Activated naive CD8-positive, alpha-beta T cell treated with anti-CD3 and anti-CD28 coated beads, Interleukin-2, amount 10 ng/mL, durations not matched to agents 7 days and 5 days (primary cell): ENCODE measurements around the gene PCBD1. TPM values are rescaled to one million over a fixed set of nuclear protein-coding genes. Genes with fewer than 3 reads are reported as not detected.
"Not testable (repeated sequence)": the region's sequence is repeated elsewhere in the genome, so short reads cannot be mapped to it uniquely, and the experiment has no call there.

Source experiments
- ATAC-seq: fragments of 150-1000 bp; cut with Tn5 transposase; one replicate; pipeline ENCODE4 v1.10.0; 2021; ENCODE audit warnings: low read depth, moderate library complexity
- POLR2A ChIA-PET: fragments of 350-600 bp; sonication (Branson Sonifier 250); formaldehyde crosslinking; loops from one replicate; lab custom pipeline; 2021; ENCODE audit warnings: antibody characterized with exemption; lab: Charles Lee
- DNase-seq: peaks from one replicate; pipeline ENCODE4 v3.0.0; 2021
- H3K27ac Mint-ChIP-seq: one replicate; pipeline ENCODE4 v1.8.0; 2022; ENCODE audit warnings: mild to moderate bottlenecking, mixed read lengths
- H3K27me3 Mint-ChIP-seq: one replicate; pipeline ENCODE4 v1.8.0; 2022; ENCODE audit warnings: mild to moderate bottlenecking, moderate library complexity, mixed read lengths
- H3K36me3 Mint-ChIP-seq: one replicate; pipeline ENCODE4 v1.8.0; 2021; ENCODE audit warnings: mild to moderate bottlenecking, mixed read lengths
- H3K4me1 Mint-ChIP-seq: one replicate; pipeline ENCODE4 v1.8.0; 2021; ENCODE audit warnings: mixed read lengths
- H3K4me3 Mint-ChIP-seq: one replicate; pipeline ENCODE4 v1.8.0; 2022; ENCODE audit warnings: mild to moderate bottlenecking, moderate library complexity, mixed read lengths
- H3K9me3 Mint-ChIP-seq: one replicate; pipeline ENCODE4 v1.8.0; 2021; ENCODE audit warnings: mixed read lengths
- total RNA-seq, 2 experiments: library from RNA; stranded (reverse); gene quantifications; one replicate each; pipeline ENCODE4 v1.2.3, GENCODE V29; 2021

PCBD1 gene
- total RNA-seq, 2 experiments from 2014 or later = 23.5 to 27.7 TPM

DNA sequence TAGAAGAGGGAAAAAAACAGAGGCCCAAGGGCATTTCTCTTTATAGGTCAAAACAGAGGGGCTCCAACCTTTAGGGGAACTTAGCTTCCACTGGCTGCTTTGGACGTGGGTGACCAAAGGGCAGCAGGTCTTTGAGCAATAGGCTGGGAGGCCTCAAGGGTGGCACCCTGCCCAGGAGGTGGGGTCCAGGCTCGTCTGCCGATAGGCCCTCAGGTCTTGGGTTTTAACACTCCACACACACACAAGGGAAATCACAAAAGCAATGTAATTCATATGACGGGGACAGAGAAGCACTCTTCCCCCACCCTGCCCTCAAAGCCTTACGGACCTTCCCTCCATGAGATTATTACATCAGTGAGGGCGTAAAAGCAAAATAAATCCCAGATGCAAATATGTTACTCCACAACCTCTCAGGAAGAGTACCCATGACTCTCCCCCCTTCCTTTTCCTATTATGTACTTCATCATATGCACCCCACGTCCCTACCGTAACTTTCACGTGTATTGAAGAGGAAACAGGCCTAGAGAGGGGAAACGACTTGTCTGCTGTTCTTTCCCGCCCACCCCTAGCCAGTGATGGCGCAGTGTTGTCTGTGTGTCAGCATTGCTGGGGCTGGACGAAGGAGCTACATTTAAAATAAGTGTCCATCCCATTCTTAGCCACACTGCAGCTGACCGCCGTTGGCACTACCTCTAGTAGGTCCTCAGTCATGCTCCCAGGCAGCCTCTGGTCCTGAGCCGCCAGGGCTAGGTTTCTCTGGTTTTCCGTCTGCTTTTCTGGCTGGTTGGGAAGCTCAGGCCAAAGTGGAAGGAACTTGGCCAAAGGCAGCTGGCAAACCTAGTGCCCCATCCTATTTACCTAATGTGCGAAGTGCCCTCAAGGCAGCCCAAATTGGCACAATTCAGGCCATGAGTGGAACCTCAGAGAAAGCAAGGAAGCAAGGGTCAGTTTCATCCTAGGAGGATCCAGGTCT is 2.1 kb downstream of the PCBD1 start:
- POLR2A ChIA-PET = interaction anchor here (0.6 kb wide), 1 partner anchor 1196 kb away, joined by 3 read pairs; no protein-coding TSS in a partner anchor
- H3K27ac Mint-ChIP-seq = no peak overlapping the region
- H3K4me3 Mint-ChIP-seq = no peak overlapping the region
- H3K4me1 Mint-ChIP-seq = peaks cover 16% of the 10 kb centered on the region
- no peaks in the 10 kb centered on the region for H3K27me3 Mint-ChIP-seq
- no peaks in the 10 kb centered on the region for H3K9me3 Mint-ChIP-seq
- ATAC-seq = no peak
- no peak for DNase-seq
- peaks cover 2% of the 10 kb centered on the region for H3K36me3 Mint-ChIP-seq

DNA sequence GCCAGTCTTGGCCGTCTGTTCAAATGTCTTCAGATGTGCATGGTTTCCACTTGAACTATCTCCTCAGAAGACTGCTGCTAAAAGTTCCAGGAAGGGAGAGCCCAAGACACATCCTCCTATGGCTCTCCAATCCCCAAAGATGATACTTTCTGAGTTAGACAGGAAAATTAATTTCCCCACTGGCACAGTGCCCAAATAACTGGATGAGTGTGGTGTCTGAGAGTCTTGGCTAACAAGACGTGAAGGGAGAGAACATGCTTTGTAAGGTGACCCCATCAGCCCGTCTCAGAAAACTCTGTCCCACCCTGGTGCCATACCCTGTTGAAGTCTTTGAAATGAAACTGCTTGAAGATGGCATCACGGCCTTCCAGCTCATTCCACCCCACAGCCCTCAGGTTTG is 2.9 kb downstream of the PCBD1 start:
- H3K4me3 Mint-ChIP-seq = no peak overlapping the region
- no peaks in the 10 kb centered on the region for H3K27me3 Mint-ChIP-seq
- POLR2A ChIA-PET = no interaction called here
- H3K9me3 Mint-ChIP-seq = no peaks in the 10 kb centered on the region
- no peak for ATAC-seq
- no peak overlapping the region for H3K27ac Mint-ChIP-seq
- H3K36me3 Mint-ChIP-seq = peaks cover 2% of the 10 kb centered on the region
- no peak for DNase-seq
- H3K4me1 Mint-ChIP-seq = peaks cover 16% of the 10 kb centered on the region

DNA sequence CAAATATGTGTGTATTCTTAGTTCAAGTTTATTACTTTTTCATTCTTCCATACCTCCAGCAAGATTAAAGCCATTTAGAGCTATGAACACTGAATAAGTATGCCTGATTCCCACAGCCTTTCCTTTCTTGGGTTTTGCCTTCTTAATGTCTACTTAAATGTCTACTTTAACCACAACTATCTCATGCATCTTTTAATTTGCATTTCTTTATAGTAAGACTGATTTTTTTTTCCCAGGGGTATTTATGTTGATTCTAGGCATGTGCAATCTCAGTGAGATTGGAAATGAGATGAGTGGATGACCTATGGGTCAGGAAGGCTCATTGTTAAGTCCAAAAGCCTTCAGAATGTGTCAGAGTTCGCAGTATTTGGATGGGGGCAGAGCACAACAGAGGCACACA is 3.6 kb downstream of the PCBD1 start:
- no peak overlapping the region for H3K27ac Mint-ChIP-seq
- no peaks in the 10 kb centered on the region for H3K9me3 Mint-ChIP-seq
- DNase-seq (no peak), ATAC-seq (no peak)
- no peak overlapping the region for H3K4me3 Mint-ChIP-seq
- H3K4me1 Mint-ChIP-seq = peaks cover 16% of the 10 kb centered on the region
- POLR2A ChIA-PET = no interaction called here
- peaks cover 2% of the 10 kb centered on the region for H3K36me3 Mint-ChIP-seq
- no peaks in the 10 kb centered on the region for H3K27me3 Mint-ChIP-seq

DNA sequence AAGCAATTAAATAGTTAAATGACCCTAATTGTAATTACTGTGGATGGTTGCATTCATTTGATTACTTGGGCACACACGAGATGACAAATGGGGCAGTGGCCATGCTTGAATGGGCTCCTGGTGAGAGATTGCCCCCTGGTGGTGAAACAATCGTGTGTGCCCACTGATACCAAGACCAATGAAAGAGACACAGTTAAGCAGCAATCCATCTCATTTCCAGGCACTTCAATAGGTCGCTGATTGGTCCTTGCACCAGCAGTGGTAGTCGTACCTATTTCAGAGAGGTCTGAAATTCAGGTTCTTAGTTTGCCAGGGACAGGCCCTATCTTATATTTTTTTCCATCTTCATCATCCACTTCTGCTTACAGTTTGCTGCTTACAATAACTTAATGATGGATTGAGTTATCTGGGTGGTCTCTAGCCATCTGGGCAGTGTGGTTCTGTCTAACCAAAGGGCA is 8.3 kb downstream of the PCBD1 start:
- H3K4me3 Mint-ChIP-seq = no peak overlapping the region
- peak; percentile 54 for DNase-seq
- H3K27me3 Mint-ChIP-seq = no peaks in the 10 kb centered on the region
- H3K9me3 Mint-ChIP-seq = no peaks in the 10 kb centered on the region
- peaks cover 2% of the 10 kb centered on the region for H3K36me3 Mint-ChIP-seq
- H3K4me1 Mint-ChIP-seq = peaks cover 2% of the 10 kb centered on the region
- POLR2A ChIA-PET = no interaction called here
- H3K27ac Mint-ChIP-seq = no peak overlapping the region
- peak; percentile 89 for ATAC-seq

DNA sequence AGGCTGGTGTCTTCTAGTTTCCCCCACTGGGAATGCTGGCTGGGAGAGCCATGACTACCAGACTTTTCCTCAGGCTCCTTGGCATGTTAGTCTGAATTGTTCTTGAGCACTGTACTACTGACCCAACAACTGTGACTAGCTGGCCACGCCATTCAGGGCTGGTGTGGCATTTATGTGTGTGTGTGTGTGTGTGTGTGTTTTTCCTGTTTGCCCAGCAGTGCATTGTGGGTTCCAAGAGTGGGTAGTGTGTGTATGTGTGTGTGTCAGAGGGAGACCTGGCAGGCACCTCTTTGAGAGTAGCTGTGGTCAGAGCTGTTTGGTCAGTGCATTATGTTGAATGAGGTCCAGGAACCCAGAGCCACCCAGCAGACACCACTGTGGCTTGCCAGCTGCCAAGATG is 9.2 kb downstream of the PCBD1 start:
- H3K4me3 Mint-ChIP-seq = no peak overlapping the region
- H3K27me3 Mint-ChIP-seq = no peaks in the 10 kb centered on the region
- H3K9me3 Mint-ChIP-seq = no peaks in the 10 kb centered on the region
- H3K36me3 Mint-ChIP-seq = peaks cover 2% of the 10 kb centered on the region
- DNase-seq (no peak), ATAC-seq (no peak)
- H3K27ac Mint-ChIP-seq = no peak overlapping the region
- POLR2A ChIA-PET = no interaction called here
- H3K4me1 Mint-ChIP-seq = peaks cover 2% of the 10 kb centered on the region

DNA sequence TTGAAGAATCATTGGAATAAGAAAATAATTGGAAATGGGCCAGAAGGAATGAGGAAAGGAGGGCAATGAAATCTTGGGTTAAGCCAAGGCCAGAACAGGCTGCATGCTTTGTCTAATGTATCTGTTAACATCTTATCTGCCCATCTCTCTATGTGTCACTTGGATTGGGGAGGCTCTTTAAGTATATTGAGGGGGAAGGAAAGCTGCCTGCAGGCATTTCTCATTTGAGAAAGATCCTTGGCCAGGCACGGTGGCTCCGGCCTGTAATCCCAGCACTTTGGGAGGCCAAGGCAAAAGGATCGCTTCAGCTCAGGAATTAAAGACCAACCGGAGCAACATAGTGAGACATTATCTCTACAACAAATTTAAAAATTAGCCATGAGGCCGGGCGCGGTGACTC is 14.3 kb downstream of the PCBD1 start:
- Mint-ChIP-seq H3K36me3 (no peaks in the 10 kb centered on the region), H3K27me3 (no peaks in the 10 kb centered on the region), H3K4me3 (no peak overlapping the region), H3K9me3 (no peaks in the 10 kb centered on the region), H3K27ac (no peak overlapping the region), H3K4me1 (no peaks in the 10 kb centered on the region)
- POLR2A ChIA-PET = no interaction called here
- ATAC-seq = no peak
- no peak for DNase-seq

DNA sequence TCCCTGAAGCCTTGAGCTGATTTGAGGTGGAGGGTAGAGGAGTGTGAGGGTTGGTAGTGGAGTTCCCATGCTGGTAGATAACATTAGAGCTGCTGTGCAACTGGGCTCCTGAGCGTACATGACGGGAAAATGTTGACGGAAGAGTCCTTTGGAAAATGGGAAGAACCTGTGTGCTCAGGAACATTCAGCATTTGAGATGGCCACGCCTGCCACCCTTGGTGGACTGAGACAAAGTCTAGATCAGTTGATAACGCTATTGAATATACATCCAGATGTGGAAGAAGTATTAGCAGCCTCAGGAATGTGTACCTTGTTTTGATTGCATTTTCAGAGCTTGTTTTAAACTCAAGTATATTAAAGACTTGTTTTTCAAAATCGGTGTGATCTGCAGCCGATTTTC is 16.1 kb downstream of the PCBD1 start:
- no peaks in the 10 kb centered on the region for H3K36me3 Mint-ChIP-seq
- POLR2A ChIA-PET = no interaction called here
- no peak overlapping the region for H3K27ac Mint-ChIP-seq
- no peak for ATAC-seq
- H3K4me1 Mint-ChIP-seq = no peaks in the 10 kb centered on the region
- no peaks in the 10 kb centered on the region for H3K27me3 Mint-ChIP-seq
- no peaks in the 10 kb centered on the region for H3K9me3 Mint-ChIP-seq
- DNase-seq = no peak
- H3K4me3 Mint-ChIP-seq = no peak overlapping the region

DNA sequence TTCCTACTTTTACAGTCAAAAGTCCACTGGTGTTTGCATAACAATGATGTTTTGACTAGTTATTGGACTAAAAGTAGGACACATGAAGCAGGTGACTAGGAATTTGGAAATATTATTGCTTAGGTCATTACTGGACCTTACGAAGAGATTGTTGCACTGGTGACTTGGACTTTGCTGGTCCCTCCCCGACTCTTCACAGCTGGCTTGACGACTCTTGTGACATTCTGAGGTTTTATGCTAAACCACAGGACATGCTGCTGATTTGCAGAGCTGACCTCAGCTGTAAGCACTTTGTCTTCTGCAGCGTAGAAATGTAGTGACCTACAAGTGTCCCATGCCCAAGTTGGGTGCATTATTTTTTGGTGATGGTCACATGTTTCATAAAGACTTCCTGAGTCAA is 21.9 kb downstream of the PCBD1 start:
- no peak for DNase-seq
- peaks cover 5% of the 10 kb centered on the region for H3K4me1 Mint-ChIP-seq
- H3K36me3 Mint-ChIP-seq = peaks cover 7% of the 10 kb centered on the region
- H3K9me3 Mint-ChIP-seq = no peaks in the 10 kb centered on the region
- H3K27ac Mint-ChIP-seq = no peak overlapping the region
- no peak for ATAC-seq
- POLR2A ChIA-PET = no interaction called here
- no peak overlapping the region for H3K4me3 Mint-ChIP-seq
- no peaks in the 10 kb centered on the region for H3K27me3 Mint-ChIP-seq

DNA sequence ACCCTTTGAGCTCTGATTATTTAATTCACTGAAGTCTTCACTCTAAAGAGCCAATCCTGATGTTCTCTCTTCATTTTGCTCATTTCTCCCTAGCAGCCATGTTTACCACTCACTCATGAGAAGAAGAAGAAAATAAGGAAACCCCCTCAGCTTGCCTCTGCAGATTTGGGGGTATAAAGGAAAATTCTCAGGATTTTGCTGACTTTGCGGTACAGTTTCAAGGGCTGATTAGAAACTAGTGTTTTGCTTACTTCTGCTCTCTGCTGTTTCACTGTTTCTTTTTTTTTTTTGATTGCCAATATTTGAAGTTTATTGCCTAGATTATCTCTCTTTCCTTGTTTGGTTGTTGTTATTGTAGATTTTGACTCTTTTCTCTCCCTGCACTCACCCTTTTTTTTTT is 23.4 kb downstream of the PCBD1 start:
- peak overlapping the region; percentile 35 for H3K27ac Mint-ChIP-seq
- no peak for ATAC-seq

DNA sequence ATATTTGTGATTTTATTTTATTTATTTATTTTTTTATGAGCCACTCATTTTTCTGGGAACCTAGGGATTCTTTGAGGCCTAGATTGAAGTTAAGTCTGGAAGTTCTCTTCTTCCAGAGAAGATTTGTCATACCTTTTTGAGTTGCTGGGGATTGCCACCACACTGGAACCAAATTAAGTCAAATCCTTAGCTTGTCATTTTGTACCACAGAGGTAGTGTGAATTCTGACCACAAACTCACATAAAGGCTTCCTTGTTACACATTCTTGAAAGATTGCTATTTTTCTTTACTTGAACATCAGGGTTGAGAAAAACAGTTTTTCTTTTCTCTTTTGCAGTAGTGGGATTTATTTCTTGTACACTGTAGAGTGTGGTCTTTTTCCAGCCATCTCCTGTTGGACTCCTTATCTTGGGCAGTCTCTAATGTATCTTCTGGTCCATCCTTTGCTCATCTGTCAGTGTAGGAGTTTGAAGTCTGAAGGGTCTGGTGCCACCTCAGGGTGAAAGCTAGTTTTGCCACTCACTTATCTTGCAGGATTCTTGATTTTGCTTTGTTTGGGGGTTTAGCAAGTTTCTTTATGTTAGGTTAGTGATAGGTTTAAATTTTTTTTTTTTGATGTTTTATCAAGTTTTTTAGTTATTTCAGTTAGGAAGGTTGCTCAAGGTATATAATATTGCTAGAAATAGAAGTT is 24.8 kb downstream of the PCBD1 start:
- H3K4me1 Mint-ChIP-seq = peaks cover 5% of the 10 kb centered on the region
- H3K27ac Mint-ChIP-seq = no peak overlapping the region
- H3K9me3 Mint-ChIP-seq = no peaks in the 10 kb centered on the region
- no peaks in the 10 kb centered on the region for H3K27me3 Mint-ChIP-seq
- ATAC-seq (no peak), DNase-seq (no peak)
- POLR2A ChIA-PET = no interaction called here
- H3K36me3 Mint-ChIP-seq = peaks cover 17% of the 10 kb centered on the region
- no peak overlapping the region for H3K4me3 Mint-ChIP-seq

More for the DNA sequence above, 23.4 kb downstream of the PCBD1 start:
- no peaks in the 10 kb centered on the region for H3K27me3 Mint-ChIP-seq
- POLR2A ChIA-PET = interaction anchor here (0.6 kb wide), 1 partner anchor 1799 kb away, joined by 3 read pairs; no protein-coding TSS in a partner anchor
- H3K4me1 Mint-ChIP-seq = peaks cover 5% of the 10 kb centered on the region
- no peak for DNase-seq
- no peaks in the 10 kb centered on the region for H3K9me3 Mint-ChIP-seq
- no peak overlapping the region for H3K4me3 Mint-ChIP-seq
- H3K36me3 Mint-ChIP-seq = peaks cover 12% of the 10 kb centered on the region

DNA sequence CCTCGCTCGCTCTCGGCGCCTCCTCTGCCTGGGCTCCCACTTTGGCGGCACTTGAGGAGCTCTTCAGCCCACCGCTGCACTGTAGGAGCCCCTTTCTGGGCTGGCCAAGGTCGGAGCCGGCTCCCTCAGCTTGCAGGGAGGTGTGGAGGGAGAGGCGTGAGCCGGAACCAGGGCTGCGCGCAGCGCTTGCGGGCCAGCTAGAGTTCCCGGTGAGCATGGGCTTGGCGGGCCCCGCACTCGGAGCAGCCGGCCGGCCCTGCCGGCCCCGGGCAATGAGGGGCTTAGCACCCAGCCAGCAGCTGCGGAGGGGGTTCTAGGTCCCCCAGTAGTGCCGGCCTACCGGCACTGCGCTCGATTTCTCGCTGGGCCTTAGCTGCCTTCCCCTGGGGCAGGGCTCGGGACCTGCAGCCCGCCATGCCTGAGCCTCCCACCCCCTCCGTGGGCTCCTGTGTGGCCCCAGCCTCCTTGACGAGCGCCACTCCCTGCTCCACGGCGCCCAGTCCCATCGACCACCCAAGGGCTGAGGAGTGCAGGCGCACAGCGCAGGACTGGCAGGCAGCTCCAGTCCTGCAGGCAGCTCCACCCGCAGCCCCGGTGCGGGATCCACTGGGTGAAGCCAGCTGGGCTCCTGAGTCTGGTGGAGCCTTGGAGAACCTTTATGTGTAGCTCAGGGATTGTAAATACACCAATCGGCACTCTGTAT is 26.7 kb downstream of the PCBD1 start:
- H3K4me3 Mint-ChIP-seq, DNase-seq, H3K27ac Mint-ChIP-seq, ATAC-seq, H3K9me3 Mint-ChIP-seq, POLR2A ChIA-PET, H3K27me3 Mint-ChIP-seq: not testable (repeated sequence)
- Mint-ChIP-seq H3K4me1 (peaks cover 11% of the 10 kb centered on the region), H3K36me3 (peaks cover 22% of the 10 kb centered on the region)

DNA sequence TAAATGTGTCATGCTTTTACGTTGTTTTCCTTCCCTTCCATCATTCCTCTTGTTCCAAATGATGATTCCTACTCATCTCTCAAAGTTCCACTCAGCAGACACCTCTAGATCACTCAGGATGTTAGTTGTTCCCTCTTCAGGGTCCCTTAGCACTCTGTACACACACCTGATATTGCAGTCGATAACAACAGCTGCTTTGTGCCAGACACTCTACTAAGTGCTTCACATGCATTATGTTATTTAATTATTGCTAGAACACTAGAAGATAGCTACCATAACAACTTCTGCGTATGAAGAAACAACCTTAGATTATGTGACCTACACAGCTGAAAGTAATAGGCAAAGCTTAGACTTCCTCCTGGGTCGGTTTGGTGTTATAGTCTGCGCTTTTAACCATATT is 29.6 kb downstream of the PCBD1 start:
- ATAC-seq = no peak
- no peak overlapping the region for H3K27ac Mint-ChIP-seq
- POLR2A ChIA-PET = no interaction called here
- no peaks in the 10 kb centered on the region for H3K27me3 Mint-ChIP-seq
- peaks cover 21% of the 10 kb centered on the region for H3K36me3 Mint-ChIP-seq
- DNase-seq = no peak
- no peak overlapping the region for H3K4me3 Mint-ChIP-seq
- peaks cover 9% of the 10 kb centered on the region for H3K4me1 Mint-ChIP-seq
- H3K9me3 Mint-ChIP-seq = no peaks in the 10 kb centered on the region

DNA sequence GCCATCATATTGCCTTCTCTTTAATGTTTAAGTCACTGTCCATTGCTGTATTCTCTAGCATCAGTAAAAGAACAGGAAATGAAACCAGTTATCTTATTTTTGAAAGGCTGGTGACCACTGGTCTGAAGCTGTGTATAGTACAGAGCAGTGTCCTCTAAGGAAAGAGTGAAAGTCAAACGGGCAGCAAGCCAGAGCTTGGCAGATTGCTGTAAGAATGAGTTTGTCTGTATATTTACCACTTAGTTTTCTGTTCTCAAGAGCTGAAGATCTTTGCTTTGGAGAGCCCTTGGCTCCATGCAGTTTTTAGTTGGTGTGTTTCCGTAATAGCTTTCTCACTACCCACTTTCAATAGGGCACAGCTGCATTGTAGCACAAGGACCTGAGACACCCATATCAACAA is 31.9 kb downstream of the PCBD1 start:
- peaks cover 8% of the 10 kb centered on the region for H3K4me1 Mint-ChIP-seq
- no peak overlapping the region for H3K4me3 Mint-ChIP-seq
- POLR2A ChIA-PET = interaction anchor here (0.6 kb wide), 1 partner anchor 32 kb away, joined by 4 read pairs; no protein-coding TSS in a partner anchor
- ATAC-seq (no peak), DNase-seq (no peak)
- no peak overlapping the region for H3K27ac Mint-ChIP-seq
- no peaks in the 10 kb centered on the region for H3K27me3 Mint-ChIP-seq
- no peaks in the 10 kb centered on the region for H3K9me3 Mint-ChIP-seq
- H3K36me3 Mint-ChIP-seq = peaks cover 18% of the 10 kb centered on the region
